Muscle layer of colon (tissue), 2 donors: ENCODE data around the gene AKNAD1.

Experiments used
- H3K27ac ChIP-seq: one replicate; pipeline ENCODE4 v1.7.0; 2013; ENCODE audit warnings: low read depth, mild to moderate bottlenecking, low read length, moderate library complexity
- H3K27me3 ChIP-seq, 2 donors: one replicate each; pipeline ENCODE4 v1.7.0; 2013; ENCODE audit warnings: low read length in 2 of 2, mild to moderate bottlenecking in 2 of 2; ENCODE audit not compliant: insufficient read depth in 2 of 2, control insufficient read depth in 1 of 2
- H3K36me3 ChIP-seq: one replicate; pipeline ENCODE4 v1.7.0; 2013; ENCODE audit warnings: mild to moderate bottlenecking, low read length; ENCODE audit not compliant: insufficient read depth
- H3K4me1 ChIP-seq: one replicate; pipeline ENCODE4 v1.7.0; 2013; ENCODE audit warnings: mild to moderate bottlenecking, low read length; ENCODE audit not compliant: insufficient read depth
- H3K4me3 ChIP-seq, 2 donors: one replicate each; pipeline ENCODE4 v1.7.0; 2013; ENCODE audit warnings: low read length in 2 of 2, low read depth in 1 of 2, mild to moderate bottlenecking in 1 of 2, moderate library complexity in 1 of 2
- H3K9ac ChIP-seq: one replicate; pipeline ENCODE4 v1.7.0; 2013; ENCODE audit warnings: low read length
- H3K9me3 ChIP-seq: one replicate; pipeline ENCODE4 v1.7.0; 2013; ENCODE audit warnings: mild to moderate bottlenecking, low read length
- donor health status: abdominal sarcoma.
- donor health status: Adenocarcinoma of cecum.

AKNAD1 gene

GRCh38 chr1:108861566-108861965 lies 4.7 kb upstream of the AKNAD1 start:
- Histone ChIP-seq H3K4me1 (no peaks in the 10 kb centered on the region), H3K27ac (no peak overlapping the region), H3K36me3 (no peaks in the 10 kb centered on the region), H3K27me3 (no peaks in the 10 kb centered on the region), H3K9ac (no peak overlapping the region), H3K4me3 (no peak overlapping the region), H3K9me3 (no peaks in the 10 kb centered on the region)

DNA sequence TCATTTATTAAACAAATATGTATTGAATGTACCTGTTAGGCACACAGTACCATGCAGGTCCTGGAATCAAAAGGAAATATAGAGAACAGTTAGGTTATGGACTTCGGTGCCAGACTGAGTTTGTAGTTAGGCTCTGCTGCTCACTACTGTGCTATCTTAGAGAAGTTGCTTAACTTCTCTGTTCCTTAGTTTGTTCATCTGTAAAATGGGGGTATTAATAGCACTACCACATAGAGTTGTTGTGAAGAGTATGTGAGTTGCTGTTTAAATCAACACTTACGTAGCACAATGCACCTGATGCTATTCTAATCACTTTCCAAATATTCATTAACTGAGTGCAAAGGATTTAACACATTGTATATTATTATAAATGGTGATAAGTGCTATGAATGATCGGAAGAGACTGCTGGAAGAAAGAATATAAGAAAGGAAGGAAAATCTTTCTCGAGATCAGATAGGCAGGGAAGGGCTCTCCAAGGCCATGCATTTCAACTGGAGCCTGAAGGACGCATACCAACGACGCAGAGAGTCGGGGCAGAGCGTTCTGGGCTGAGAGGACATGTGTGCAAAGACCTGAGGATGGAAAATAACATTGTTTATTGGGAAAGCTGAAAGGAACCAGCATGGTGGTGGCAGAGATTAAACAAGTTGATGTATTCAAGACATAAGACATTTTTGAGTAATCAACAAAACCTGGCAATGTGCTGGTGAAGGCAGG lies 3.5 kb upstream of the AKNAD1 start:
- H3K4me1 ChIP-seq = no peaks in the 10 kb centered on the region

DNA sequence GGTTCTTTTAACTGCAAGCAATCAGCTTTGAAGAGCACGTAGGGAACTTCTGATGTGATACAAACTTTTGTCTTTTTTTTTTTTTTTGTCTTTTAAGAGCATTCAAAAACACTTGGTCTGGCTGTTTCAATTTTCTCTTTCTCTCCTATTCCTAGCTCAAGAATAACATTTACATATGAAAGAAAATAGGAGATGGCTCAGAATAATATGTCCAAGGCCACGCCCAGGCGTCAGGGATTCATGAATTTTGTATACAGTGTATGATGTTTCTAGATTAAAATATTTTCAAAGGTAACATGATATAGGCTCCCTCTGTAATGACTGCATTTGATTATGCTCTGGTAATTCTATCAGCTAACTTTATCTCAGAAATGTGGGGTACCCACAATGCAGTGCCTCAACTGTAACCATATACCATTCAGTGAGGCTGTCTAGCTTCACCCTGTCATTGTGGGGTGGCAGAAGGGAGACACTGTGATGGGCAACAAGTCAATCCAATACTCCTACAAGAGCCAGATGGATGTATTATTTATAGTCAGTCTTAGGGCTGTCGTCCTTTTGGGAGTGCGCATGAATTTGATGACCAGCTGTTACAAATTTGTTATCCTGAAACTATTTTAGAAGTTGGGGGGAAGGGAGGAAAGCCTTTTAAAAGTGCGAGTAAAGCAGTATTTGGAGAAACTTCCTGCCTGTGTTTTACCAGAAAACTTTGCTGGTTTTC lies 1.5 kb upstream of the AKNAD1 start:
- Histone ChIP-seq H3K4me3 (no peak overlapping the region), H3K27ac (no peak overlapping the region), H3K27me3 (no peaks in the 10 kb centered on the region), H3K9ac (no peak overlapping the region), H3K9me3 (no peaks in the 10 kb centered on the region), H3K36me3 (no peaks in the 10 kb centered on the region), H3K4me1 (peaks cover 12% of the 10 kb centered on the region)

More for the DNA sequence above, 3.5 kb upstream of the AKNAD1 start:
- H3K4me3 ChIP-seq = no peak overlapping the region
- no peaks in the 10 kb centered on the region for H3K36me3 ChIP-seq
- no peak overlapping the region for H3K27ac ChIP-seq
- H3K9ac ChIP-seq = no peak overlapping the region
- H3K27me3 ChIP-seq = no peaks in the 10 kb centered on the region
- H3K9me3 ChIP-seq = no peaks in the 10 kb centered on the region

GRCh38 chr1:108854221-108855019 lies 2.5 kb downstream of the AKNAD1 start:
- H3K27ac ChIP-seq = peak overlapping the region; percentile 35
- no peaks in the 10 kb centered on the region for H3K9me3 ChIP-seq
- H3K36me3 ChIP-seq = no peaks in the 10 kb centered on the region
- no peaks in the 10 kb centered on the region for H3K27me3 ChIP-seq
- peak overlapping the region; percentile 38 for H3K9ac ChIP-seq
- no peak overlapping the region for H3K4me3 ChIP-seq
- H3K4me1 ChIP-seq = peaks cover 22% of the 10 kb centered on the region

- H3K4me1 ChIP-seq = peaks cover 30% of the 10 kb centered on the region
- no peaks in the 10 kb centered on the region for H3K36me3 ChIP-seq
- peak overlapping the region; percentile 24 for H3K27ac ChIP-seq
- H3K9me3 ChIP-seq = no peaks in the 10 kb centered on the region
- peak overlapping the region in 1 of 2 donors; percentile 29 for H3K4me3 ChIP-seq
- H3K9ac ChIP-seq = peak overlapping the region; percentile 48
- no peaks in the 10 kb centered on the region for H3K27me3 ChIP-seq
Measured at GRCh38 chr1:108852221-108852975, 4.5 kb downstream of the AKNAD1 start.

DNA sequence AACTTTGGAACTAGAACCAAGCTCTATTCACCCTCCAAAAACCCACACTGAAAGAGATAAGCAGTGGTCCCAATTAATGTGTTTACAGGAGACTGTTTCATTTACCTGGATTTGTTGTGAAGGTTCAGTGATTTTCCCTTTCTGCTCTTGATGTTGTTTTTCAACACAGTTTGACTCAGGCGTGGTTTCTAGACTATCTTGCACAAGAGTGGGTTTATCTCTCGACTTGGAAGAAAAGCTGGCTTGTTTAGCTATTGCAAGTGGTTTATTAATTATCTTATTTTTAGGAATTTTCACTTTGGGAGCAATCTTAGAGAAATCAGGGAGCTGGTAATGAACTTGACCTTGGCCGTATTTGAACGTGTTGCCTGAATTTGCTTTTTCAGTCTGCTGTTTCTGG lies 5.3 kb downstream of the AKNAD1 start:
- no peaks in the 10 kb centered on the region for H3K27me3 ChIP-seq
- H3K9me3 ChIP-seq = no peaks in the 10 kb centered on the region
- H3K4me1 ChIP-seq = peaks cover 31% of the 10 kb centered on the region
- H3K9ac ChIP-seq = no peak overlapping the region
- no peak overlapping the region for H3K4me3 ChIP-seq
- H3K27ac ChIP-seq = no peak overlapping the region
- H3K36me3 ChIP-seq = no peaks in the 10 kb centered on the region

DNA sequence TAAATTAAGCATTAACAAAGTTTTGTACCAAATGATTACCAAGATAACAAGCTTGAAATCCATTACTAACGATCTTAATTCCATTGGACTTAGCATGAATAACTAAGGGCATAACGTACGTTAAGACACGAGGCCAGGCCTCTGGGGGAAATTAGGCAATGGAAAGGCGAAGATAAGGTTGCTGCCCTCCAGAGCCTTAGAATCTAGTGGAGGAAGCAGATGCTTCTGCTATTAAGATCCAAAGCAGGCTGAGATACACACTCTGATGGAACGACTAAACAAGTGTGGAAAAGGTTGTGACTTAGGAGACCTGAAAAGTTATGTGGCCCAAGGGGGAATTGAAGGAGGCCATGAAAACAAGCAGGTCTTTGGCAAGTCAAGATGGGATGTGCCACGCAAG lies 6.0 kb downstream of the AKNAD1 start:
- Histone ChIP-seq H3K27ac (no peak overlapping the region), H3K27me3 (no peaks in the 10 kb centered on the region), H3K4me1 (peaks cover 31% of the 10 kb centered on the region), H3K4me3 (no peak overlapping the region), H3K36me3 (no peaks in the 10 kb centered on the region), H3K9me3 (no peaks in the 10 kb centered on the region), H3K9ac (no peak overlapping the region)

DNA sequence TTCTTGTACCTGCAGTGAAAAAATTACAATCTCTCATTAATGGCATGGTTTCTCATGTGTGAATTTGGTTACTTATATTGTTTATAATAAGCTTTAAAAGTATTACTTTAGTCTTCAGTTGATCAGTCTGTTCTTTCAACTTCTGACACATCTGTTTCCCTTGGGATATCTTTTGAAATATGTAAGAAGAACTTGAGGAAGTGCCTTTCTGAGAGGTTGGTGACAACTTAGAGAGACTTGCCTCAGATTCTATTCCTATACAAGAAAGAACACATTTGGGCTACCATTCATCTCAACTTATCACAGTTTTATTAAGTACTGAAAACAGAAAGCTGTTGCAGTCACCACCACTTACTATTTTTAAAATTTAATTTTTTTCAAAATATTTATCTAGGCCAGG lies 8.1 kb downstream of the AKNAD1 start:
- H3K9me3 ChIP-seq = no peaks in the 10 kb centered on the region
- no peak overlapping the region for H3K9ac ChIP-seq
- no peaks in the 10 kb centered on the region for H3K36me3 ChIP-seq
- no peaks in the 10 kb centered on the region for H3K27me3 ChIP-seq
- no peak overlapping the region for H3K4me3 ChIP-seq
- no peak overlapping the region for H3K27ac ChIP-seq
- H3K4me1 ChIP-seq = peaks cover 25% of the 10 kb centered on the region

DNA sequence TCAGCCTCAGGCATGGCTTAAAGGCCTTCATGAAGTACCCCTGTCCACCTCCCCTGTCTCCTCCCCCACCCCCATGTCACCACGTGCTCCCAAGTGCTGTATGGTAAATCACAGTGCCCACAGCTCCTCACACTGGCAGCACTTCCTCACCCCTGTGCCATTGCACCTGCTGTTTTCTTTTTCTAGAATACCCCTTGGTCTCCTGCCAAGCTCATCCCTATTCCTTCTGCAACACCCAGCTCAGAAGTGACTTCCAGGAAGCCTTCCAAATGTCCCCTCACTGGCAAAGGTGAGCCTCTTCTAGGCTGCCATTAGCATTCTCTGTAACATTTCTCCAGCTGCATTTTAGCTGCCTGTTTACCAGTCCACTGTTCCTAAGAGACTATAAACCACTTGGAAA lies 9.4 kb downstream of the AKNAD1 start:
- no peaks in the 10 kb centered on the region for H3K27me3 ChIP-seq
- H3K4me3 ChIP-seq = no peak overlapping the region
- no peaks in the 10 kb centered on the region for H3K36me3 ChIP-seq
- H3K4me1 ChIP-seq = peaks cover 38% of the 10 kb centered on the region
- no peaks in the 10 kb centered on the region for H3K9me3 ChIP-seq
- no peak overlapping the region for H3K9ac ChIP-seq
- no peak overlapping the region for H3K27ac ChIP-seq

- no peaks in the 10 kb centered on the region for H3K9me3 ChIP-seq
- H3K36me3 ChIP-seq = no peaks in the 10 kb centered on the region
- H3K27me3 ChIP-seq = no peaks in the 10 kb centered on the region
- peaks cover 40% of the 10 kb centered on the region for H3K4me1 ChIP-seq
- no peak overlapping the region for H3K9ac ChIP-seq
- H3K4me3 ChIP-seq = no peak overlapping the region
- peak overlapping the region; percentile 2 for H3K27ac ChIP-seq
Measured at GRCh38 chr1:108845991-108846390, 10.9 kb downstream of the AKNAD1 start.

GRCh38 chr1:108845446-108845845 lies 11.4 kb downstream of the AKNAD1 start:
- Histone ChIP-seq H3K9me3 (no peaks in the 10 kb centered on the region), H3K4me1 (peaks cover 42% of the 10 kb centered on the region), H3K36me3 (no peaks in the 10 kb centered on the region), H3K9ac (no peak overlapping the region), H3K4me3 (no peak overlapping the region), H3K27me3 (no peaks in the 10 kb centered on the region), H3K27ac (peak overlapping the region; percentile 51)
